ENCODE data around the gene HPCAL1.

- TF ChIP-seq CTCF (conservative IDR thresholded peaks at IDR 0.05; ENCODE audit: low read length) (no peak), EZH2phosphoT487 (IDR thresholded peaks at IDR 0.05; ENCODE audit: borderline replicate concordance) (no peak)
Measured at GRCh38 chr2:10333247-10333613, 30.5 kb downstream of the HPCAL1 start.

All from Loucy (cell line).